T-helper 22 cell (primary cell): Measurements from ENCODE around the gene TBC1D23.
"Not testable (repeated sequence)": the region's sequence is repeated elsewhere in the genome, so short reads cannot be mapped to it uniquely, and the experiment has no call there.

Experiments
- DNase-seq: peaks from one replicate; pipeline ENCODE4 v3.0.0-alpha.2; 2020; ENCODE audit warnings: low read depth

The TBC1D23 gene

GRCh38 chr3:100256731-100257151 lies 4.1 kb upstream of the TBC1D23 start:
- DNase-seq: no peak

DNA sequence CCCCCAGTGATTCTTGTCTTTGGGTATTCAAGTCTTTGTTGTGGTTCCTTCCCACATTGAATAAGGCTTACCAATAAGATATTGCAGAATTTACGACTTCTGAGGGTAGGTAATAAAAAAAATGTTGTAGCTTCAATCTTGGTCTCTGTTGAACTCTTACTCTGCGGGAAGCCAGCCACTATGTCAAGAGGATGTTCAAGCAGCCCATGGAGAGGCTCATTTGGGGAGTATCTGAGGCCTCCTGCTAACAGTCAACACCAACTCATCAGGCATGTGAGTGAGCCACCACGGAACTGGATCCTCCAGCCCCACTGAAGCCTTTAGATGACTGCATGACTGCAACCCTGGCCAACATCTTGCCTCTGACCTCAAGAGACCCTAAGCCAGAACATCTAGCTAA lies 3.2 kb upstream of the TBC1D23 start:
- no peak for DNase-seq

DNA sequence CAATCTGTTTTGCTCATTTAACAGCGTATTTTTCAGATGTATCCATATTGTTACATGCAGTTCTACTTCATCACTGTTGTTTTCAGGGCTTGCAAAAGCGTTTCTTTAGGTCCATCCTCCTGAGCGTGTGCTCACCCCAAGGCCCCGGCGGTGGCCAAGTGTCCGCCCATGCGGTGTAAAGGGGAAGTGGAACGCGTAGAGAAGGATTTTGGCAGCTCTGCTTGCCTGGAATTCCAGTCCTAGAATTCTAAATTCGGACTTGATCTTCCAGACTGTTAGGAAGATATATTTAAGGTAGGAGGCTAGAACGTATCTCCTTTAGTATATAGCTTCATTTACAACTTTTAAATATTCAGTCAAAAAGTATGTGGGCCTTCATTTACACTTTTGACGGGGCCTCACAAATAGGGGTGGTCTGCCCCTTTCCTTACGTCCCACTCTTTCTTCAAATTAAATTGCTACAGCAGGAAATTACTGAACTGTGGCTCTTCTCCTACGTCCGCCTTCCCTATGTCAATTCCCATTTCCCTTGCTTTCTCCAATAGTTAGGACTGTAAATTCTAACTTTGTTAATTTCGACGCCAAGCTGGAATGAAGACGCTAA lies 609 bp upstream of the TBC1D23 start:
- no peak for DNase-seq

DNA sequence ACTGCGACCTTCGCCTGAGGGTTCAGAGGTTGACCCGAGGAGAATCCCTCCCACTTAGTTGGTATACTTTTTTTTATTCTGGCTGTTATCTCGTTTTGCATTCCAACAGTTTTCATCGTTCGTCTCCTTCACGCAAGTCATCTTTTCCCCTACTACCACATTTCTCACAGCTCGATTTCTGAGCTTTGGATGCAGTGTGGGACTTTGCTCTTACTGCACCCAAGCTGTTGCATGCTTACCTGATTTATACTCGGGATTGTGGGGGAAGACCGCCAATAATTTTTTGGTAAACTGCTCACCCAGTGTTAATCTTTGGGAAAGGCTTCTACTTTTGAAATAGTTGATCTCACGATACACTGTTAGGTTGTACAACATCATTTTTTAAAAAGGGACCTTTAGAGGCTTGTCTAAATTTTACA lies 702 bp downstream of the TBC1D23 start:
- DNase-seq: no peak

DNA sequence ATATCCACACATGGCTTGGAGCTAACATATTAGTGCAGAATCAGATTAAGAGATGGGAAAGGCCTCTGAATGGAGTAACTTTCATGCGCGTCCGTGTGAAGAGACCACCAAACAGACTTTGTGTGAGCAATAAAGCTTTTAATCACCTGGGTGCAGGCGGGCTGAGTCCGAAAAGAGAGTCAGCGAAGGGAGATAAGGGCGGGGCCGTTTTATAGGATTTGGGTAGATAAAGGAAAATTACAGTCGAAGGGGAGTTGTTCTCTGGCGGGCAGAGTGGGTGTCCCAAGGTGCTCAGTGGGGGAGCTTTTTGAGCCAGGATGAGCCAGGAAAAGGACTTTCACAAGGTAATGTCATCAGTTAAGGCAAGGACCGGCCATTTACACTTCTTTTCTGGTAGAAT lies 2.1 kb downstream of the TBC1D23 start:
- DNase-seq: not testable (repeated sequence)

DNA sequence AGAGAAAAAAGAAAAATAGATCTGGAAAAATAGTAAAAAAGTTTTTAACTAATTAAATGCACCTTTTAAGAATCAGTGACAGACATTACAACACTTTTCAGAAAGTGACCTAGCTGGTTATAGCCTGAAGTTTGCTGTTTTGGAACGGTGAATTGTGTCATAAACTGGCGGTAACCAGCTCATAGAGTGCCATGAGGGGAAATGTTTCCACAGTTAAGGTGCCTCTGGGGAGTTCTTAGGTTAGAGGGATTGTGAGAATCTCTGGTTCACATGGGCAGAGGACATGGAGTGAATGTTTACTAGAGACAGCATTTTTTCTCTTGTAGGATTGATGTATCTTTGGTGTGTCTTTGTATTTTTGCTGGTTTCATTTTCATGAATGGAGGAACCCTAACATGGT lies 2.8 kb downstream of the TBC1D23 start:
- DNase-seq: no peak

- no peak for DNase-seq
Observed at GRCh38 chr3:100264242-100264641, 3.5 kb downstream of the TBC1D23 start.

GRCh38 chr3:100265016-100265415 lies 4.2 kb downstream of the TBC1D23 start:
- no peak for DNase-seq

DNA sequence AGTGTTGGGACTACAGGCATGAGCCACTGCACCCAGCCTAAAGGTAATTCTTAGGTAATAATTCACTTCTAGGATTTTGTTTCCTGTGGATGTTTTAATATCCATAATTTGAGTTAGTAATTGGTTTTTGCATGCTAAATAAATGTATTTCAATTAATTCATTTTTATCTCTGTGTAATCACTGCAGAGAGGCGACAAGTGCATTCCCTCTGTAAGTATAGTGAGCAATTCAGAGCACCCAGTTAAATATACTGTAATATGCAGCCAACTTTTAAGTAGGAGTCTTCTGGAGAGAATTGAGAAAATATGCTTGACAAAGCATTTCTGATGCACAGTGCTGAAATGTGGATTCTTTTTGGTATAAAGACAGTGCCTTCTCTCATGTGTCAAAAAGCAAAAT lies 5.7 kb downstream of the TBC1D23 start:
- no peak for DNase-seq

GRCh38 chr3:100268156-100268555 lies 7.4 kb downstream of the TBC1D23 start:
- DNase-seq: no peak

DNA sequence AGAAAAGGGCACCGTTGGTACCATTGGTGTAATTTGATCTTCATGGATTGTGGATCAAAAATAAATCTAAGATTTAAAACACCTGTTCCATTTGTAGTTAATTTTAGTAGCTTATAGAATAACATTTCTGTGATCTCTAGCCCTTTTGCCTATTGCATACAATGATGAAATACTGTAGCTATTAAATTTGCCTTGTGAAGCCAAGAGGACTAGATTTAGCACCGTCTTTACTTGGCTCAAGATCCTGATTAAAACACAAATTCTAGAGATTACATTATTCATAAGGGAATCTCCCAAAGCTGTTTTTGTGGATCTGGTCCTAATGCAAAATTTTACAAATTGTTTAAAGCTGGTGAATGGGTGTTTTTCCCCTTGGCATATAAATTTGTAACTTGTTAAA lies 8.2 kb downstream of the TBC1D23 start:
- no peak for DNase-seq

GRCh38 chr3:100269410-100270214 lies 8.8 kb downstream of the TBC1D23 start:
- DNase-seq: no peak

- DNase-seq: no peak
Observed at GRCh38 chr3:100270215-100270583, 9.4 kb downstream of the TBC1D23 start.

- DNase-seq: no peak
Observed at GRCh38 chr3:100271522-100271921, 10.7 kb downstream of the TBC1D23 start.

DNA sequence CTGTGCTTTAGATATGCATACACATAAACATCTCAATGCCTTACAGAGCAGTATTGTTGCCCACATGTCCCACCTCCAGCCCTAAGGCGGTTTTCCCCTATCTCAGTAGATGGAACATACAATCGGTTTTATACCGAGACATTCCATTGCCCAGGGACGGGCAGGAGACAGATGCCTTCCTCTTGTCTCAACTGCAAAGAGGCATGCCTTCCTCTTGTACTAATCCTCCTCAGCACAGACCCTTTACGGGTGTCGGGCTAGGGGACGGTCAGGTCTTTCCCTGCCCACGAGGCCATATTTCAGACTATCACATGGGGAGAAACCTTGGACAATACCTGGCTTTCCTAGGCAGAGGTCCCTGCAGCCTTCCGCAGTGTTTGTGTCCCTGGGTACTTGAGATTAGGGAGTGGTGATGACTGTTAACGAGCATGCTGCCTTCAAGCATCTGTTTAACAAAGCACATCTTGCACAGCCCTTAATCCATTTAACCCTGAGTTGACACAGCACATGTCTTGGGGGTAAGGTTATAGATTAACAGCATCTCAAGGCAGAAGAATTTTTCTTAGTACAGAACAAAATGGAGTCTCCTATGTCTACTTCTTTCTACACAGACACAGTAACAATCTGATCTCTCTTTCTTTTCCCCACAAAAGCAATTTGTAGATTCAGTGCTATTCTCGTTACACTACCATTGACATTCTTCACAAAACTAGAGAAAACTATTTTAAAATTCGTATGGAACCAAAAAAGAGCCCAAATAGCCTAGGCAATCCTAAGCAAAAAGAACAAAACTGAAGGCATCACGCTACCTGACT lies 12.2 kb downstream of the TBC1D23 start:
- DNase-seq: not testable (repeated sequence)

DNA sequence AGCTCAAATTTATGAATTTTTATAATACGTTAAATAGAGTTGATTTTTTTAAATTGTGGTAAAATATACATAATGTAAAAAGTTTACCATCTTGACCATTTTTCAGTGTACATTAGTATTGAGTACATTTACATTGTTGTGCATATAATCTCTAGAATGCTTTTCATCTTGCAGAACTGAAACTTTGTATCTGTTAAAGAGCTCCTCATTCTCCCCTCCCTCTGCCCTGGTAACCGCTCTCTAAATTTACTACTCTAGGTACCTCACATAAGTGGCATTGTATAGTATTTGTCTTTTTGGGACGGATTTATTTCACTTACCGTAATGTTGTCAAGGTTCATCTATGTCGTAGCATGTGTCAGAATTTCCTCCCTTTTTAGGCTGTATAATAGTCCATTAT lies 13.6 kb downstream of the TBC1D23 start:
- no peak for DNase-seq

GRCh38 chr3:100277255-100277800 lies 16.5 kb downstream of the TBC1D23 start:
- no peak for DNase-seq

DNA sequence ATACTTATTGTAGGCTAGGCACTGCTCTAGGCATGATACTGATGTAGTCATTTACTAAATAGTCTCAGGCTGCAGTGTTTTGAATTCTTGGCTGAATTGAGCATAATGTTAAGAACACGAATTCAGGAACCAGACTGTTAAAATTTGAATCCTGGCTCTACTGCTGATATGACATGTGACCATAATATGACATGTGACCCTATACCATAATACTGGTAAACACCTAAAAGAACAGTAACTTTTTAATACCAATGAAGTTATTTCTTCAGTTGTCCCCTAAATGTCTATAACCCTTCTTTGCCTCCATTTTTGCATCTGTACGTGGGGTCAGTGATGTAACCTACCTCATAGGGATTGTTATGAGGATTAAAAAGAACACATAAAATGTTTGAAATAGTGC lies 18.1 kb downstream of the TBC1D23 start:
- DNase-seq: no peak

DNA sequence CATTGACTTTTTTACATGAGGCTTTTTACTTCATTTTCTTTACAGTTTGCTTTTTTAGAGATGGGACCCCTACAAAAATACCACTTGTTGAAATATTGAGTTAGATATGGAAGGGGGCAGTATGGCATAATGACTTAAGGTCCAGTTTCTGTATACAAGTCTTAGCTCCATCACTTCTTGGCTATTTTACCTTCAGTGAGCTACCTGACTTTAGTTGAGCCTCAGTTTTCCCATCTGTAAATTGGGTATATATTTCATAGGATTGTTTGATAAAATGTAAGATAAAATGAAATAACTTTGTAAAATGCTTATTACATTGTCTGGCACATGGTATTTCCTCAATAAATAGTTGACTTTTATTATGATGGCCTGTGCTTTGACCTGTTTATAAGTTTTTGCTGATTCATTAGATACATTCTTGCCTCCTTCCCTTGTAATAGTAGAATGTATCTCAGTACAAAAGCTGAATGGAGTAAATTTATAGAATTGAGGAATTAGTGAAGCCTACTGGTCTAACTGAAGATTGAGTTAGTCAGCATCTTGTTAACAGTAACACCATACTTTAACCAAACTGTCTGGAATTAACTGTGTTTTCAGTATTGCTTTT lies 27.6 kb downstream of the TBC1D23 start:
- DNase-seq: no peak

DNA sequence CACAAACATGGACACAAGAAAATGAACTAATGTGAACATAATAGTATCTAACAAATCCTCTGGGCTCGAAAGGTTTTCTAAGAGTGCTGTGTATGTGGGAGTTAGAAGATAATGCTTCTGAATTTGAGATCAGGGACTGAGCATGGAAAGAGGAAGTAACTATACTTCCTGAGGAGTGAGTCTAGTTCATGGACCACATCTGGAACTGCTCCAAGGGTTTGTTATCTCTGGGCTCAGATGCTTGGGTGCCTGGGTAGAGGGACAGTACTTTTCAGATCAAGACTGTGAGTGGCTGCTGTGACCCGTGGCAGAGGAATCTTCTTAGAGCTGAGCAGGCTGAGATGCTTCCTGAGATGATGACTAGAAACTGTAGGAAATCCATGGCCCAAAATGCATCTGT lies 28.5 kb downstream of the TBC1D23 start:
- DNase-seq: no peak

- no peak for DNase-seq
Observed at GRCh38 chr3:100295089-100295488, 34.3 kb downstream of the TBC1D23 start.

- no peak for DNase-seq
Observed at GRCh38 chr3:100297784-100298183, 37.0 kb downstream of the TBC1D23 start.
